Medulla oblongata (tissue), 1 donor: ENCODE measurements around the gene HSD11B1.
"Not testable (repeated sequence)": the region's sequence is repeated elsewhere in the genome, so short reads cannot be mapped to it uniquely, and the experiment has no call there.

ENCODE experiments used
- DNase-seq: peaks from one replicate; pipeline ENCODE4 v3.0.0-alpha.2; 2015; ENCODE audit errors: extremely low spot score

Gene HSD11B1

DNA sequence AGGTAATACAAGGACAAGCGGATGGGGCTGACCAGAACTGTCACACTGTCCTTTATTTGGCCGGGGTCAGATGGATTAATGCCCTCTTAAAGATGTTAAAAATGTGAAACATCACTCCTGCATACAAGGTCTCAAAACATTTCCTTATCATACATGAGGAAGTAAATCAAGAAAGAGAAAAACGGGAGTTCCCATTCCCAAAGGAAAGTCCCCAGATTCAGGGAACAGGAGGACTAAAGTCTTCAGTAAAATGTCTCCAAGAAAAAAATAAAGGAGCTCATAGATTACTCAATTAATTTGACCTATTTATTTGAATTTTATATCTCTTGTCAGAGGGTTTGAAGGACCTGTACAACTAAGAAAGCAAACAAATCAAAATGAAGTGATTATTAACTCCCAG lies 13.4 kb upstream of the HSD11B1 start:
- DNase-seq = no peak

DNA sequence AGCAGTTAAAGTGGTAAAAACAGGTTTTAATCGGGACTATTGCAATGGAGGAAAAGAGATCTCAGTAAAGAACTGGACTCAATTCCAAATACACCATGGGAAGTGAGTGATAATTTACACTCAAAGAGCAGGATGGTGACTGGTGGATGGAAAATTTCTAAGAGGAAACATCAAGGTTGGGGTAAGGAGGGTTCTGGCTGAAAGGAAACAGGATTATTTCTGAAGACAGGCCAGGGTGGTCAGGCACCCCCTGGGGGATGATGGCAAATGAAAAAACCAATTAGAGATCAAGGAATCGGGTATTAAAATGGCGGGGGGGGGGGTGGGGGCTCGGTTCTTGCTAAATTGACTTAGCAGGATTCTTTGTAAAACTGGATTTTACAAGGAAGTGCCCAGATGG lies 12.3 kb upstream of the HSD11B1 start:
- DNase-seq = no peak

GRCh38 chr1:209692745-209693504 lies 11.7 kb upstream of the HSD11B1 start:
- peak; percentile 94 for DNase-seq

GRCh38 chr1:209696673-209697072 lies 8.0 kb upstream of the HSD11B1 start:
- DNase-seq = no peak

DNA sequence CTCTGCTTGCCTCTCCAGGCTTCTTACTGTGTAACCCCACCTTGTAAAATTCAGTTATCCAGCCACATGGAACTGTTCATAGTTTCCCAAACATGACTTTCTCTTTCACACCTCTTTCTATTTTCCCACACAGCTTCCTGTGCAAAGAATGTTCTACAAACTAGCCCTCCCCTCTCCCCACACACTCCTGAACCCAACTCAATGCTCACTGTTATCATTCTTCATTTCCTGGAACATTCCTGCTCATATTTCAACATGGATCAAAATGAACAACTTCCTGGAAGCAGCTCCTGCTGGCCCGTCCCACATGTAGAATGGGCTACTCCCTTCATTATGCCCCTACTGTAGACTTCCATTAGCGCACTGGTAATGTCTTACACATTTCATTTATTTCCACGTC lies 7.5 kb upstream of the HSD11B1 start:
- no peak for DNase-seq

- DNase-seq = not testable (repeated sequence)
Observed at GRCh38 chr1:209700686-209701085, 4.0 kb upstream of the HSD11B1 start.

DNA sequence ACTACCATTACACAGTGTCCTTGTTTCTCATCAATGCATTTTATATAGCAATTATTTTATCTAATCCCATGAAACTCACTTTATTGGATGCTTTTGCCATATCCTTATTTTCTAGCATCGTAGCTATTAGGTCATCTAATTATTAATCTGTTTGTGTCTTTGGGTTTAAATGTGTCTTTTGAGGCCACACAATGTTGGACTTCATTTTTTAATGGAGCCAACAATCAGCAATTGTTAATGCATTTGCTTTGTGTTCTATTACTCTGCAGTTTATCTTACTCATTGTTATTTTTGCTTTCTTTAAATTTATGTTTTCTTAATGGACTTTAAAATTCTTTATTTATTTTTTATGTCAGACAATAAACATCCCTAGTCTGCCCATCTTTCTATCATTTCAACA lies 1.8 kb upstream of the HSD11B1 start:
- peak; percentile 34 for DNase-seq

DNA sequence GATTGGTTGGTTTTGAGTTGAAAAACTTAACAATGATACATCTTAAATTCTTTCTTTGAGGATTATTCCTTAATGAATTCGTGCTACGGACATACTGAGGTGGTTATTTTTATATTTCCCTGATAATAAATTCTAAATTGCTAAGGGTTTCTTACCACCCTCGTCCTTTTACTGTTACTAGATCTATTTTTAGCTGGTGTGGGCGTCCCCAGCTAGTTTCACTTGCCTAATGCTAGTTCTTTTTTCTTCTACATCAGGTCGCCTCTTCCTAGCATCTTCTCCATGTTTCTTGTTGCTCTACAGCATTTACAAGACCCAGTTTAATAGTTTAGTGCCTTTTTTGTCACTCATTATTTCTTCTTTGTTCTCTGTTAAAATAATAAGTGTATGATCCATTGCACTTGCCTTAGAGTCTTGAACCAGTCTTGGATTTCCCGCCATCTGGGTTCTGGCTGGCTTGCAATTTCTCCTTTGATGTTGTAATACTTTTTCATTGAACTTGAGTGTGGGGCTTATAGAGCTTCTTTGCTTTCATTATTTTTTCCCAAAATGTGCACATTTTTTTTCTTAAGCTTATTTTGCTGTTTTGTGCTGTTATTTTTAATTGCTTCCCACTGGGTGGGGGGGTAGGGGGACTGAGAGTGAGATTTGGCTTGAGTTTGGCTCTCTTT lies 677 bp upstream of the HSD11B1 start:
- no peak for DNase-seq

- no peak for DNase-seq
Observed at GRCh38 chr1:209705033-209705598, 470 bp downstream of the HSD11B1 start.

DNA sequence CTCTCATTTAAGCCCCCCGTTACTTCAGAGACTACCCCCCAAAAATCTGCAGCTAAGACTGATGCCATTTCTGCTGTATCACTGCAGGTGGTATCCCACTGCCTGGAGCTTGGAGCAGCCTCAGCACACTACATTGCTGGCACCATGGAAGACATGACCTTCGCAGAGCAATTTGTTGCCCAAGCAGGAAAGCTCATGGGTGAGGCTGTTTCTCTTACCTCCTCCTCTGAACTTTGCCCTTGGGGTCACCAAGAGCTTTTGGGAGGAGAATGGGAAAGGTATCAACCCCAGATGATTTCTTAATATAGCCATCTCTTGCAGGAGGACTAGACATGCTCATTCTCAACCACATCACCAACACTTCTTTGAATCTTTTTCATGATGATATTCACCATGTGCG lies 2.0 kb downstream of the HSD11B1 start:
- no peak for DNase-seq

DNA sequence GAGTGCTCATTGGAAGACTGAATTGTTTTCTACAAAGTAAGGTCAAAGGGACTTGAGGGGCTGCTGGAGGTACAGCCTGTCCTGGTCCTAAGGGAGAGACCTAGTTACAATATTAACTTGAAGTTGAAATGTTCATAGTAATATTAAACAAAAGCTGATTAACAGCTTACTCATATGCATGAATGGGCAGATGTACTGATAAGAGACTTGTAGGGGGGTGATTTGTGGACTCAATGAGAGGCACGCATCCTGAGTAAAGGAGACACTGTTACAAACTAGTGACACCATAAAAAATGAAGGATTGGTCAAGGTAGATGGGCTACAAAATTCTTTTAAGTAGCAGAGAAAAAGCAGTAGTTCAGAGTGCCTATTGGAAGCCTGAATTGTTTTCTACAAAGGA lies 2.7 kb downstream of the HSD11B1 start:
- no peak for DNase-seq

DNA sequence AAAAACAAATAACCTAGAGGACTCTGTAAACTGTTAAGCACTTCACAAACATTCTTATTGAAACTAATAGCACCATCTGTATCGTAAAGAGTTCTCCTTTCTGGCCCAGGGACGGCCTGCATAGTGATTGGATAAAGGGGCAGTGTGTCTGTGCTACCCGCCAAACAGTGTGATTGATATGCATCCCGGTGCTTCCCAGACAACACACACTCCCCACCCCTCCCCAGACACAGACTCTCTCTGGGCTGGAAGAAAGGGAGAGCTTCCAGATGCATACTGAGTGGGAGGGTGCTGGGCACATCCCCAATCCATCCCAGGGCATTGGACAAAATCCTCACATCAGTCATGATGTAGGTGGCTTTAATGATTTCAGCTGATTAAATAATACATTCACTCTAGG lies 3.7 kb downstream of the HSD11B1 start:
- DNase-seq = peak; percentile 40

GRCh38 chr1:209710093-209710492 lies 5.4 kb downstream of the HSD11B1 start:
- DNase-seq = no peak

GRCh38 chr1:209710847-209711246 lies 6.2 kb downstream of the HSD11B1 start:
- no peak for DNase-seq

DNA sequence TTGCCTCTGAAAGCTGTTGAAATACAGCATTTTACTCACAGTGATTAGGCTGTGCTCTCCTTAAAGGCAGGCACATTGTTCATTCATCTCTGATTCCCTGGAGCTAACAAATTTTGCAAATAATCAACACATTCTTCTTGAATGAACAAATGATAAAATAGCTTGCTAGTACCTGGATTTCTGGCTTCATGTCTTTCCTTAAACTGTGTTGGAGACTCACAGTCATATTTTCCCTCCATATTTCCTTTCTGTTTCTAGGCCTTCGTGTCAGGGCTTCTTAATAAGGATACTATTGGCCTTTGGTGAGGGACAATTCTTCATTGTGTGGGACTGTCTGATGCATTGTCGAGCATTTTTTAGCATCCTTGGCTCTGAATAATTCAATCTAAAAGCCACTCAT lies 9.7 kb downstream of the HSD11B1 start:
- peak; percentile 65 for DNase-seq

- DNase-seq = no peak
Observed at GRCh38 chr1:209715314-209715713, 10.7 kb downstream of the HSD11B1 start.

- no peak for DNase-seq
Observed at GRCh38 chr1:209717818-209718217, 13.2 kb downstream of the HSD11B1 start.

DNA sequence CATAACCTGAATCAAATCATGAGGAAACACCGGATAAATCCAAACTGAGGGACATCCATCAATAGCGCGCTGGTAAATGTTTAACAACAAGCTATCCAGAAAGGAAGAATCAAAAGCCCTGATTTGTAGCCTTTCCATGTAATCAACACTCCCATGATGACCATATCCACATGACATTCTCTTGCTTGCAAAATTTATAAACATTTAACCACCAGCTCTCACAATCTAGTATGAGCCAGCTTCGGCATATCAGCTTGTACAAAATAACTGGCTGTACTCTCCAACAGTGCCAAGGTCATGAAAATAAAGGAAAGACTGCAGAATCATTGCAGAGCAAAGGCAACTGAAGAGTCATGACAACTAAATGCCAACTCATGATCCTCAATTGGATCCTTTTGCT lies 15.7 kb downstream of the HSD11B1 start:
- no peak for DNase-seq

- no peak for DNase-seq
Observed at GRCh38 chr1:209720826-209721225, 16.2 kb downstream of the HSD11B1 start.

GRCh38 chr1:209721323-209721722 lies 16.7 kb downstream of the HSD11B1 start:
- no peak for DNase-seq

DNA sequence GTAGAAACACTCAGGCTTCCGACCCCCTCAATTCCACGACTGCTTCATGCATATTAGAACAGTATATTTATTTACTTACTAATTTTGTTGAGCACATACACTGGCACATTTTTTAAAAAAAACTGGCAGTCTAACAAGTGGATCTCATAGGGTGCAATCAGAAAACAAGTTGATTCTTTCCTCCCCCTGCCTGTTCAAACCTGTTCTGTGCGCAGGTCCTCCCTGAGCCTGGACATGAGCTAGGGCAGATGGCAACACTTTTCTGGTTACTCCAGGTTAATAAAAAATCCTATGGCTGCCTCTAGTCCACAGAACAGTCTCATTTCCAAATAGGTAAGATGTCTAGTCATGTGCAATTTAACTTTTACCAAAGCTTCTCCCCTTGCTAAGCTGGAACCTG lies 18.6 kb downstream of the HSD11B1 start:
- no peak for DNase-seq

DNA sequence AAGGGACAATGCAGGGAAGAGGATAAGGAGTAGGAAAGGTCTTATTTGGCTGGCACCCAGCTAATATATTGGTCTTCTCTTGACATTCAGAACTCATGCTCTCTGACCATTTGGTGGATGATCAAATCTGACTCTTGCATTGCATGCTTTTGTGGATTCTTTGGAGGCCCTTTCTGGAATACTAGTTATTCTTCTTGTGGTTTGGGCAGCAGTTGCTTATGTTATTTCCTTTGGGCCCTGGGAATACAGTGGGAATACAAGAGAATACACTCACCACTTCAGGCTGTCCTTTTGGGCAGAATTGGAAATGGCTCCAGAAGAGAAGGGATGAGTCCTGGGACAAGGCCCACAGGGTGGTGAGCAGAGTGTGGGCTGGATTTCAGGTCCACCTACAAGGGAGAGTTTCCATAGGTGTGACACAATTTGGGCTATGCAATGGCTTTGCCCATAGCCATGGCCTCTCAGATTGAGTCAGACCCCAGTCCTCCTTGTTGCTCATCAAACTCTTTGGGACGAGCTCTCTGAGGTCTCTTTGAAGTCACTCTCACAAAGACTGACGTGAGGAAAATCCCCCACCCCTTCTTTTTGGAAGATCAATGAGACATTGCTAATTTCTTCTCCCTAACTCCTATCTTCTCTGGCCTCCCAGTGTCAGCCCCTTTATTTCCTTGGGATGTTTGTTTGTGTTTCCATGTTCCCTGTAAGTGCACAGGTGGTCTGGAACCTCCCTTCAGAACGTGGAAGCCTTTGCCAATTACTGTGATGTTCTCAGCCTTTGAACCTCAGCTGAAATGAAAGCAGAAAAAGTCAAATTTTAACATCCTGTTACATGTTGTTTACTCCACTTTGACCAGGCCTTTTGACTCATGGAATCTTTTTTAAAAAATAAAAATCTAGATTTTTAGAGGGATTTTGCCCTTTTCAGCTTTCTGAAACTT lies 19.4 kb downstream of the HSD11B1 start:
- DNase-seq = no peak
